K562 (cell line): ENCODE data around the gene CUEDC2. TPM values are rescaled to one million over a fixed set of nuclear protein-coding genes. Genes with fewer than 3 reads are reported as not detected.
A peak's percentile ranks its signal among the peaks of the same experiment; 100 is the strongest.

Source experiments
- ADNP ChIP-seq: fragments of 200-800 bp; sonication (Bioruptor generic); IDR thresholded peaks from 2 replicates; pipeline ENCODE4 v1.6.1; 2016; ENCODE audit warnings: missing genetic modification characterization, missing compliant biosample characterization
- ARID2 ChIP-seq: fragments of 450-650 bp; IDR thresholded peaks from 2 replicates; pipeline ENCODE4 v1.6.1; 2017; ENCODE audit warnings: antibody characterized with exemption, mild to moderate bottlenecking
- CAMTA2 ChIP-seq: fragments of 250-450 bp; sonication (Bioruptor Pico); conservative IDR thresholded peaks from 2 replicates; pipeline ENCODE4 v1.5.1; 2022
- E4F1 ChIP-seq: fragments of 250-450 bp; sonication (Bioruptor Pico); IDR thresholded peaks from 2 replicates; pipeline ENCODE4 v1.5.0; 2021; ENCODE audit warnings: mild to moderate bottlenecking, borderline replicate concordance
- JUN ChIP-seq, 2 experiments: sonication (generic) in 1 of 2; formaldehyde crosslinking in 1 of 2; IDR thresholded peaks; 2 replicates each; pipeline versions ENCODE4 v1.6.1 to v1.8.0; 2012 to 2022; ENCODE audit warnings: borderline replicate concordance in 2 of 2, mild to moderate bottlenecking in 2 of 2, improper control_type of control experiment in 1 of 2, low read depth in 1 of 2, low read length in 1 of 2, missing genetic modification reagents in 1 of 2
- JUNB ChIP-seq: fragments of 450-650 bp; formaldehyde crosslinking; conservative IDR thresholded peaks from 2 replicates; pipeline ENCODE4 v1.4.0; 2020; ENCODE audit warnings: mild to moderate bottlenecking
- MYBL2 ChIP-seq, 2 experiments: fragments of 450-650 bp in 1 of 2; sonication (generic) in 1 of 2; formaldehyde crosslinking in 1 of 2; IDR thresholded peaks; 2 replicates each; pipeline versions ENCODE4 v1.6.1 to v1.8.1; 2017 to 2022; ENCODE audit warnings: borderline replicate concordance in 1 of 2, inconsistent platforms in 1 of 2, low read depth in 1 of 2, mild to moderate bottlenecking in 1 of 2, missing genetic modification reagents in 1 of 2, moderate library complexity in 1 of 2
- POU5F1 ChIP-seq: fragments of 150-350 bp; IDR thresholded peaks from 2 replicates; pipeline ENCODE4 v1.6.1; 2014; ENCODE audit warnings: borderline replicate concordance, low read length, low read depth, mild to moderate bottlenecking; ENCODE audit not compliant: partially characterized antibody
- SMAD1 ChIP-seq: fragments of 150-350 bp; IDR thresholded peaks from 2 replicates; pipeline ENCODE4 v1.6.1; 2014; ENCODE audit warnings: low read length, low read depth; ENCODE audit not compliant: partially characterized antibody
- SP2 ChIP-seq: IDR thresholded peaks from 2 replicates; pipeline ENCODE4 v1.6.1; 2011; ENCODE audit warnings: mild to moderate bottlenecking, low read depth, low read length, moderate library complexity; ENCODE audit not compliant: poor library complexity, severe bottlenecking; ENCODE audit errors: extremely low read depth
- XRCC4 ChIP-seq: IDR thresholded peaks from one replicate; pipeline ENCODE4 v1.6.1; 2011; ENCODE audit not compliant: insufficient read depth, insufficient read length; ENCODE audit errors: extremely low read depth
- ZBTB7A ChIP-seq: IDR thresholded peaks from 2 replicates; pipeline ENCODE4 v1.6.1; 2011; ENCODE audit warnings: low read depth, mild to moderate bottlenecking, low read length, moderate library complexity, borderline replicate concordance; ENCODE audit not compliant: control insufficient read depth
- ZFP30 ChIP-seq: fragments of 250-450 bp; sonication (Bioruptor Pico); IDR thresholded peaks from 2 replicates; pipeline ENCODE4 v1.8.0; 2022; ENCODE audit warnings: moderate library complexity, mild to moderate bottlenecking, inconsistent platforms, borderline replicate concordance
- ZNF121 ChIP-seq: sonication (generic); formaldehyde crosslinking; conservative IDR thresholded peaks from 2 replicates; pipeline ENCODE4 v1.8.0; 2022; ENCODE audit warnings: missing genetic modification reagents
- ZNF140 ChIP-seq: fragments of 250-450 bp; sonication (Bioruptor Pico); IDR thresholded peaks from 2 replicates; pipeline ENCODE4 v1.8.0; 2021; ENCODE audit warnings: moderate library complexity, mild to moderate bottlenecking, inconsistent platforms
- ZNF699 ChIP-seq: fragments of 250-450 bp; sonication (Bioruptor Pico); IDR thresholded peaks from 2 replicates; pipeline ENCODE4 v1.8.0; 2021; ENCODE audit warnings: mild to moderate bottlenecking, moderate library complexity; ENCODE audit not compliant: insufficient replicate concordance
- polyA plus RNA-seq, 8 experiments: library from polyadenylated mRNA; depleted of rRNA in 4 of 8; stranded (reverse) in 5 of 8; unstranded in 3 of 8; fragments of >200 nt; fragmentation: Nextera tagmentation in 2 of 8; fragmentation: Illumina TruSeq in 1 of 8; extraction: Ambion mirVana in 2 of 8; extraction: Trizol in 1 of 8; gene quantifications; 2 replicates each; pipeline versions ENCODE4 v1.2.1 to v1.2.3, GENCODE V29; 2011 to 2014; ENCODE audit warnings: inconsistent platforms in 1 of 8, missing spikeins in 1 of 8
- total RNA-seq, 7 experiments: library from RNA; depleted of rRNA in 6 of 7; stranded (reverse); fragments of >200 nt in 6 of 7; fragmentation: Illumina TruSeq in 2 of 7; extraction: Trizol in 2 of 7; gene quantifications; 2 replicates each; pipeline versions ENCODE4 v1.2.1 to v1.2.3, GENCODE V29; 2011 to 2021; ENCODE audit warnings: low replicate concordance in 1 of 7
- TF ChIP-seq, protein P1 (sequence below): fragments of 150-350 bp; conservative IDR thresholded peaks from 2 replicates; pipeline ENCODE4 v1.6.1; 2014; ENCODE audit warnings: low read length

CUEDC2 gene
- total and polyA plus RNA-seq, 9 of the 15 experiments (the other 6 are each of a cell fraction or from before 2014, with no cell fraction given) = 8.5 to 48.9 (median 27.4) TPM

GRCh38 chr10:102422545-102423129, 9.7 kb downstream of the CUEDC2 start (continued):
- TF ChIP-seq SMAD1 = peak; percentile 56
- TF ChIP-seq, protein P1, sequence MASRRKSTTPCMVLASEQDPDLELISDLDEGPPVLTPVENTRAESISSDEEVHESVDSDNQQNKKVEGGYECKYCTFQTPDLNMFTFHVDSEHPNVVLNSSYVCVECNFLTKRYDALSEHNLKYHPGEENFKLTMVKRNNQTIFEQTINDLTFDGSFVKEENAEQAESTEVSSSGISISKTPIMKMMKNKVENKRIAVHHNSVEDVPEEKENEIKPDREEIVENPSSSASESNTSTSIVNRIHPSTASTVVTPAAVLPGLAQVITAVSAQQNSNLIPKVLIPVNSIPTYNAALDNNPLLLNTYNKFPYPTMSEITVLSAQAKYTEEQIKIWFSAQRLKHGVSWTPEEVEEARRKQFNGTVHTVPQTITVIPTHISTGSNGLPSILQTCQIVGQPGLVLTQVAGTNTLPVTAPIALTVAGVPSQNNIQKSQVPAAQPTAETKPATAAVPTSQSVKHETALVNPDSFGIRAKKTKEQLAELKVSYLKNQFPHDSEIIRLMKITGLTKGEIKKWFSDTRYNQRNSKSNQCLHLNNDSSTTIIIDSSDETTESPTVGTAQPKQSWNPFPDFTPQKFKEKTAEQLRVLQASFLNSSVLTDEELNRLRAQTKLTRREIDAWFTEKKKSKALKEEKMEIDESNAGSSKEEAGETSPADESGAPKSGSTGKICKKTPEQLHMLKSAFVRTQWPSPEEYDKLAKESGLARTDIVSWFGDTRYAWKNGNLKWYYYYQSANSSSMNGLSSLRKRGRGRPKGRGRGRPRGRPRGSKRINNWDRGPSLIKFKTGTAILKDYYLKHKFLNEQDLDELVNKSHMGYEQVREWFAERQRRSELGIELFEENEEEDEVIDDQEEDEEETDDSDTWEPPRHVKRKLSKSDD = no peak
- TF ChIP-seq ARID2 = peak; percentile 18; the same call in 1 of the 2 replicates
- no peak for TF ChIP-seq POU5F1
- no peak for TF ChIP-seq ZNF699 (CRISPR knock-in tag)
- TF ChIP-seq SP2 = no peak
- no peak for TF ChIP-seq JUN (IDR thresholded peaks at IDR 0.05; ENCODE audit: borderline replicate concordance, low read depth, low read length)
- TF ChIP-seq JUN (CRISPR knock-in tag; IDR thresholded peaks at IDR 0.05; ENCODE audit: borderline replicate concordance) = no peak
- no peak for TF ChIP-seq XRCC4
- TF ChIP-seq CAMTA2 = no peak; the same call in 1 of the 2 replicates
- no peak for TF ChIP-seq ZBTB7A
- TF ChIP-seq ZNF140 = no peak
- no peak for TF ChIP-seq JUNB (CRISPR knock-in tag)
- no peak for TF ChIP-seq ADNP (tag)
- no peak for TF ChIP-seq ZFP30 (CRISPR knock-in tag)
- no peak for TF ChIP-seq ZNF121
- no peak for TF ChIP-seq E4F1
- no peak for TF ChIP-seq MYBL2 (IDR thresholded peaks at IDR 0.05; ENCODE audit: low read depth)
- TF ChIP-seq MYBL2 (CRISPR knock-in tag; IDR thresholded peaks at IDR 0.05; ENCODE audit: borderline replicate concordance) = no peak
